ENCODE measurements around the gene TRIM44.
"Not testable (repeated sequence)": the region's sequence is repeated elsewhere in the genome, so short reads cannot be mapped to it uniquely, and the experiment has no call there.

Gene TRIM44

DNA sequence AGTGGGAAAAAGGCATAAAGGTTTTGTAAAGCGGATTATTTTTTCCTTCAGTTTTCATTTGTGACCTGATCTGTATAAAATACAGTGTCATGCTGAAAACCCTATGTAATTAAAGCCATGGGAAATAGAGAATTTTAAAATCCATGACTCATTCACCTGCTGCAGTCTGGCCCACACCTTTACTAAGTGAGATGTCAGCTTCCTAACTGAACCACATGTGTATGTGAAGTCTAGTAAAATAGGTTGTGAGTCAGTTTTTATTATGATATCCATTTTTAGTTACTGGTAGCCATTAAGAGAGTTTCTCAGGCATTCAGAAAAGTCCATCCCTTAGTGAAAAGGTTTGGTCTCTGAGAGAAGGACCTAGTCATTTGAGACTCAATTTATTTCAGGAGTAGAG lies 60.9 kb downstream of the TRIM44 start:
- no peak for DNase-seq

DNA sequence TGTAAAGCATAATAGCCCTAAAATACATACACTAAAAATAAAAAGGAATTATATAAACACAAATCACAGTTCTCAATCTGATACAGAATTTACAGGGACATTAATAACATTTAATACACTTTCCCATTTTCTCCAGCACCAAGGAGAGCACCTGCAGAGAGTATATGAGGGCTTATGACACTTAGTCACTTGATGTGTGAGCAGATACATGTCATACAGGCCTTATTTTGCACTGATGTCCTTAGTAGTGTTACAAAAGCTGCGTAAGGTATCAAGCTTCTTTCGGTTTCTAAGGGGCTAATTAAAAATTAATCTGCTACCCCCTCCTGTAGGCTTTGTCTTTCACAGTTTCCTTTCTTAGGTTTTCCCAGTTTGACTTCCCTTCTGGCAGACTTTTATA lies 61.3 kb downstream of the TRIM44 start:
- DNase-seq: no peak

DNA sequence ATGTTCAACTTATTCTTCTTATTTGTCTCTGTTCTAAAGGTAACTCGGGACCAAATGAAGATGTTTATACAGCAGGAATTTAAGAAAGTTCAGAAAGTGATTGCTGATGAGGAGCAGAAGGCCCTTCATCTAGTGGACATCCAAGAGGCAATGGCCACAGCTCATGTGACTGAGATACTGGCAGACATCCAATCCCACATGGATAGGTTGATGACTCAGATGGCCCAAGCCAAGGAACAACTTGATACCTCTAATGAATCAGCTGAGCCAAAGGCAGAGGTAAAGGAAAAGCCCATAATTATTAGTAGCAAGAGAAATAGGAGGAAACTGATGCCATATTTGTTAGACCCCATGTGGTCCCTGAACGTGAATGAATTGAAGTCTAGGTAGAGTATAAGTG lies 63.3 kb downstream of the TRIM44 start:
- DNase-seq: no peak

DNA sequence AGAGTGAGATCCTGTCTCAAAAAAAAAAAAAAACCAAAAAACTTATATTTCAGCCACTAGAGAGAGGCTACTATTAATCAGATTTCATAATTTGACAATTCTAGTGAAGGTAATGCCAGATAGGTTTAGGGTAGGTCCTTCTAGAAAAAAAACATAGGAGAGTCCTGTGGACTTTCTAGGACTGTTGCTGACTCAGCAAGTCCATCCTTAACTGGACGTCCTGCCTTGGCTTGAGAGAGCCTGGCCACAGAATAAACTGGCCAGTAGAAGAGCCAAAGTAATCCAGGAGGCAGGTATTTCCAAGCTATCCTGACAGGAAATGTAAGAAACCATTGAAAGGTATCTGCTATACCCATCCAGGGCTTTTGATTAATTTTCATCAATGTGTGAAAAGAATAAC lies 64.6 kb downstream of the TRIM44 start:
- DNase-seq: no peak

DNA sequence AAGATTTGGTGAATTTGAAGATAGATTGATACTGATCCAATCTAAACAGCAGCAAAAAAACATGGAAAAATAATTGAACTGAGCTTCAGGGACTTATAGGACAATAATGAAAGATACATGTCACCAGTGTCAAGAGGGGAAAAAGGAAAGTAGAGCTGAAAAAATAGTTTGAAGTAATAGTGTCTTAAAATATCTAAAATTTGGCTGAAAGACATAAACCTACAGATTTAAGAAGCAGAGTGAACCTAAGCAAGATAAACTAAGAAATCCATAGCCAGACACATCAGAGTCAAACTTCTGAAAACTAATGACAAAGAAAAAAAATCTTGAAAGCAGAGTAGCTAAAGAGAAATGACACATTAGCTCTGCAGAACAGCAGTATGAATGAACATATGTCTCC lies 67.7 kb downstream of the TRIM44 start:
- DNase-seq: no peak

DNA sequence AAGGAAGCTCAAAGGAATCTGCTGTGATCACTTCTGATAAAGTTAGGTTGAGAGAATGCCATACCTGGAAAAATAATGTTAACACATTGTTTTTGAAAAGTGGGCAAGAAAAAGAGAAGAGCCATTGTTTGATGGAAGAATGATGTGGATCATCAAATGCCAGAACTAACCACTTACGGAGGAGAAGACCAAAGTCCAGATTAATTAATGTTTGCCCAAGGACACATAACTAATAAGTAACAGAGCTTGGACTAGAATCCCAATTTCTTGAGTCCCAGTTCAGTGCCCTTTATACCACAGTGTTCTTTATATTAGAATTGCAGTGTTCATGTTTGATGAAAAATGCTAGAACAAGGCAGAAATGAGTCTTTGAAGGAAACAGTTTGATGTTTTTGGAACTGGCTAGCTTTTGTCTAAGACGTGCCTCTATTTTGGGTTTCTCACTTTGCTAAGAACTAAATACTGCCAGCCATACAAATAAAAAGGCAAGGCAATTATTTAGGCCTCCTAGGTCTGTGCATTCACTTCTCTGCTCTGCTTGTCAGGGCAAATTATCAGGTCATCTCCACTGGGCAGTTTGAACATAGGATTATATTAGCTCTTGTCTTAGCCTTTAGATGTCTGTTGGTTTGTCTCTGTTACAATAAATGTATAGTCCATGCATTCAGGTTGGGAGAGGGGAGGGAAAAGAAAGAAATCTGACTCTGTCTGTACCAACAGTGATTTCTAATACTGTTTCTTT lies 72.3 kb downstream of the TRIM44 start:
- DNase-seq: no peak

DNA sequence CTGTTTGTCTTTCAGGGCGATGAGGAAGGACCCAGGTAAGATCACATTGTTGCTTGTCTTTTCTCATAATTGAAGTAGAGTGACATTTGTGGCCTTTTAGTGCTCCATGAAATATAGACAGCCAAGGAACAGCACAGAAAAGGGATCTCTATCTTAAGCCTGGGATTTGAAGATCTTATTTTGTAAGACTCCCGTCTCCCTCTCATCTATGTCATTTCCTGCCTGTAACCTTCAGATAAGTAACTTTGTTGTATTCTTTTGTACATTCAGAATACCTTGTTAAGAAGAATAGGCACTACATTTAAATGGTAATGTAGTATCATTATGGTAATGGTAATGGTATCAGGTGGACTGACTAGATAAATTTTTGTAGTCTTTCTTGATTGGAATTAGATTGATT lies 72.8 kb downstream of the TRIM44 start:
- DNase-seq: no peak

DNA sequence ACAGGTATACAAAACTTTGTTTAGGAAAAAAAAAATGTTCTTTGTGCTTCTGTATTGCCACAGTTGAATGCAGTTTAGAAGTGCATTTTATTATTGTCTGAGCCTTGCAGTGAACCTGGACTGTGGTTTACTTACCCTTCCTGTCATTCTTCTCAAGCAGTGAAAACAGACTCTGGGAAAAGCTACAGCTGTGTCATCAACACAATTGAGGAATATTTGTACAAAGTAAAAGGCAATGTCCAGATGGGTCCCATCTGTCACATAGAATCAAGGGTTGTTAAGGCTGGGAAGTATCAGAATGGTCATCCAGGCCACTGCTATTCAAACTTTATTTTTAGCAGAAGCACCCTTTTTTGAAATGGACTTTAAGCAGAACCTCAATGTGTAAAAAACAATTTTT lies 73.3 kb downstream of the TRIM44 start:
- no peak for DNase-seq

DNA sequence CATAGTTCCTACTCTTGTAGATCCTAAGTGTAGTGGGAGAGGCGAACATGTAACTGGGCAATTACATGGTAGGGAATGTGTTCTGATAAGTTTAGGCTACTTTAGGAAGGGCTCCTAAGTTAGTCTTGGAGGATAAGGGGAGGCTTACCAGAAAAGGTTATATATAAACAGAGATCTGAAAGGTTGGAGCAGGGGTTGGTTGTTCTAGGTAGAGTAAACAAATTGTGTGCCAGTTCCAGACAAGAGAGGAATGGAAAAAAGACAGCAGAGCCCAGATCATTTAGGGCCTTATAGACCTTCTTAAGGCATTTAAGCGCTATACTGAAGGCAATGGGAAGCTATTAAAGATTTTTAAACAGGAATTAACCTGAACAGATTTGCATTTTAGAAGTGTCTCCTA lies 74.4 kb downstream of the TRIM44 start:
- no peak for DNase-seq

DNA sequence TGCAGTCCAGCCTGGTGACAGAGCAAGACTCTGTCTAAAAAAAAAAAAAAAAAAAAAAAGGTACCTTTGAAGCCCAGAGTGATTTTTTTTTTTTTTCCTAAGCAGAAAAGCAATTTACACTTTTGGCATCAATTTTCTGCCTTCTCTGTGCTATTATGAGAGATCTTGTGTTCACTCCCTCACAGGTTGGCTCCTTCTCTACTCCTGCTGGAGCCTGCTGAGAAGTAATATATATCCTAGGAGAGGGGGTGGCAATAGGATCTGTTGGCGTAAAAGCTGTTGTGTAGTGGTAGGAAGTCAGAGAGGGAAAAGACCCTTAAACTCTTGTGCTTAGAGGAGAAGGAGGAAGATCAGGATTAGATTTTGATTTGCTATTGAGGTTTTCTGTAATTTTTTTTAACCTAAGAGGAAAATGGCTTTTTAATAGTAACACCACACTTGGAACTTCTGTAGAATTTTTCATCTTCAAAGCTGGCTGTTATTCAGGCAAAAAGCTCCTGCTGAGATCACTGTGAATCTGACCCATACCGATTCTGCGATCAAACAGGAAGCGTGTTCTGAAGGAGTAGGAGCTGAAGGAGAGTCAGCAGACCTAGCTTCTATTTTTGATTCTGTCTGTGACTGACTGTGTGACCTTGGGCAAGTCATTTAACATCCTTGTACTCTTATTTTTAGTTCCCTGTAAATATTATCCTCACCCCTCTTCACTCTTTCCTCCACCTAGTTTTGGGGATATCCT lies 77.7 kb downstream of the TRIM44 start:
- DNase-seq: no peak

DNA sequence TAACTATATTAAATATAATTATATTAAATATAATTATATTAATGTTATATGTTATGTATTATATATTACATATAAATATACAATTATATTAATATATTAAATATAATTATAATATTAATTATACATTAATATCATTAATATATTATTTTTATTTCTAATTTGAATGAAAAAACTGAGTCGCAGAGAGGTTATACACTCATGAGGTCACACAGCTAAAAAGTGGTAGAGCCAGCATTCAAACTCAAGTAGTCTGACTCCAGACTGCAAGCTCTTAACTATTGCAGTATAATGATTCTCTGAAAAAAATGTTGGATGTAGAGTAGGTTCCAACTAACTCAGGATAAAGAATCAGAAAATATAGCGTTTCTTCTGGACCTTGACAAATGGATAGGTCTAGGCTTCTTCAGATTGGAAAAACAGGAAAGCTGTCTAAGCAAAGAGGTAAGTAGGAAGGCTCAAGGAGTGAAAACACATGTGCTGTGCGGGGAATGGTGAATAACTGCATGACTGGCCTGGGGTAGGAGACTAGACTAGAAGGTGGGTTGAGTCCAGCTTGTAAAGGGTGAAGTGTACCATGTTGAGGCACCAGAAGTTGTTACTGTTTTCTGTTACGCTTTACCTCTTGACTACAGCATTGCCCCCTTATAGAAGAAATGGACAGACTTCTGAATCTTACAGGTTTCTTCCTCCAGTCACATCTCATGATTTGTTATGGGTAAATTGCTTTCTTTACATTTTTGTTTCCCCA lies 80.3 kb downstream of the TRIM44 start:
- no peak for DNase-seq

DNA sequence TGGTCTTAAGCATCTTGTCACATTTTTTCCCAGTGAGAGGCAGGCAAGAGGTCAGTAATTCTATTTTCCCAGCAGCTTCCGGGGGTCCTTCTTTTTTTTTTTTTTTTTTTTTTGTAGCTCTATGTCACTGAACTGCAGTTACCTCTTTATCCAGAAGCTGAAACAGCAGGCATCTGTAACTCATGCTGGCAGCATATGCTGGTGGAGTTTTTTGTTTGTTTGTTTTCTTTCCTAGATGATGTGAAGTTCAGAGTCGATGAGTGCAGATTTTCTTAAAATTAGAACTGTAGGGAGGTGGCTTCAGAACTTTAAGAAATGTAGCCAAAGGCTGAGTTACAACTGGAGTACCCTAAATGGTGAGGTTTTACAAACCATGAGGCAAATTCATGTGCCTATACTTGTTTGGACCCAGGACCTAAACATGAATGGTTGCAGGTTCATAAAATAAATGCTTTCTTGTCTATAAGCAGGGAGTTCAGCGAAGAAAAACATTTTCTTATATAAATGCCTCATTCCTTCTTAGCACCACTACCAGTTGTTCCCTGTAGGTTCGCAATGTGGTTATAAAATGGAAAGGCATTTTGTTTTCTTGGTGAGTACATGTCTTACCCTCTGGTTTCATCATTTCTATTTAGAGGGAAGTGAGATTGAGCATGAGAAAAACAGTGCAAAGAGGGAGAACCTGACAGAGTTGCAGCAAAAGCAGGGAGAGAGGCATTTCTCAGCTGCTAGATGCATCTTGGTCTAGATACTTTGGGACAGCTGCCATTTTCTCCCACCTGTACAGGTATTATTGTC lies 84.0 kb downstream of the TRIM44 start:
- no peak for DNase-seq

DNA sequence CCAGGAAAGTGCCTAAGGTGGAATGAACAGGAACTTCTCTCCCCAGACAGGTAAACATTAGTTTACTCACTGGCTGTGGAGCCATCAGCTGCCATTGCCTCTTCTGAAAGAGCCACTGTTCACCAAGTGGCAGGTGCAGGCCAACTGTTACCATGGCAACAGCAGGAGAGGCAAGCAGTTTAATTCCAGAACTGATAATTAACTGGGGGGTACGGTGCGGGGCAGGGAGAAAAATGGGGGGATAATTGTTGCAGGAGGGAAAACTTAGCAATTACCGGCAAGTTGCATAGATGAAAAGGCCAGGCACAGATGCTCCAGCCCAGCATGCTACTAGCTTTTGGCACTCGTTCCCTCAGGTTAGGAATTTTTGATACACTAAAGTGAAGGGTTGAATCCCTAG lies 85.1 kb downstream of the TRIM44 start:
- DNase-seq: no peak

DNA sequence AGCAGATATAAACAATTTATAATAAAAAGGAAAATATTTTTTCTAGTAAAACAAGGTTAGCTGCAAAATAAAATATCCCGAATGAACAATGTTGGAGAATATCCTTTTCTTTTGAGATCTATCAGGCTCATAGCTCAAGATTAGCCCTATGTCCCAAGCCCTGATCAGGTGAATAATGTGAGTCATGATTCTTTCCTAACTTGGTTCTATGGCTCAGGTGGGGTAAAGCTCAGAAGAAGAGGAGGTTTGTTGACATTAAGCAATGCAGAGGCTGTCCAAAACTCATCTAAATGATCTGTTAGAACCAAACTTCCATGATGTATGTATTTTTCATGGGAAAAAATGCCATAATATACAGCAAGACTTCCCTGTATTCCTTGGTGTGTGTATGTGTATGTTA lies 86.1 kb downstream of the TRIM44 start:
- no peak for DNase-seq

DNA sequence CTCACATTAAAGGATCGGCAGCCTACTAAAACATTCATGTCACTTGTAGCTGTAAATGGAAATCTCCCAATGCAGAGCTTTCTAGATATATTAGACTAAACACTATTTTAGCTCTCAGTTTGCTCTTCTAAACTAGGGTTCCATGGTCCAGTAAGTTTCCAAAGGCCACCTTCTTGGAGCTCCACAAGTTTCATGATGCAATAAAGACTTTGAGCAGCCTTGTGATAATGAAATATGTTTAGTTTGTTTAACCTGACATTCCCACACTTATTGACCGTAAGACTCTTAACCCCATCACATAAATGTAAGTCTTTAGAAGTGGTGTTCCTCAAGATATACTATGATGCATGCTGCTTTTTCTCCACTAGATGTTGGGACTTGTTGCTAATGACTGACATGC lies 87.7 kb downstream of the TRIM44 start:
- DNase-seq: no peak

DNA sequence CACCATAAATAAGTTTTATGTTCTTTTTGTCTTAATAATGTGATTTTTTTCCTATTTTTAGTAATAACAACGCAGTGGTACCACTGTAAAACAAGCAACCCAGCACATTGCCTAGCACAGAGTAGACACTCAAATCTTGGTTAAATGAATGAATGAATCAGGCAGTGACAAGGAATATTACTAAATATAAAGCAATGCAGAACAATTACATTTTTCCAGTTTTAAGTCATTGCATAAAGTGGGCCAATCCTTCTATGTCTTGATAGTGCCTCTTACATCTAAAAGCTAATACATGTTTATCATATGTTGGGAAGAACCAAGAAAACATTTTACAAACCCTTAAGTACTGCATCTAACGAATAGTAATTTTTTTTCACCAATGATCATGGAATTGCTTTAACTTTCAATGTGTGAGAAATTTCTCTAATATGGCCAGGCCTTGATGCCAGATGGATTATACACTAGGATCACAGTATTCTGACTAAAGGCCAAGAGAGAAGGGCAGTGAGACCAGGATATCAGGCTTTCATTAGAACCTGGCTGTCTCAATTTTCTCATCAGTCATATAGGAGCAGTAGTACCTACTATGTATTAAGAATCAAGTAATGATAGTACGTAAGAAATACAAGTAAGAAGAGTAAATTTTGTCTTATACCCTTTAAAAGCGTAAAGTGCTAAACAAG lies 88.5 kb downstream of the TRIM44 start:
- DNase-seq: no peak

DNA sequence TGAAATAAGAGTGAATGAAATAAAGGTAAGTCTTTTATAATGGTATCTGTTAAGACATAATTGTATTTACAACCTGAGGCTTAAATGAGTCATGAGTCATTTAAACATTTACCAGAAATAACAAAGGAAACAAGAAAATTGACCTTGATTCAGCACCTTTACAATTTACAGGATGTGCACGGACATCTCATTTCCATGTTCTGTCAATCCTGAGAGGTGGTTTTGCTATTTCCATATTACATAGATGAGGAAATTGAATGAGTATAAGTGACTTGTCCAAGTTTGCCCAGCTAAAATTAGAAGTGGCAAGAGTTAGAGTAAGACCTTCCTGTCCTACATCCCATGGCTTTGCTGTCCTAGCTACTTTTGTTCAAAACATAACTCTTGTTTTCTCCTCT lies 89.1 kb downstream of the TRIM44 start:
- no peak for DNase-seq

DNA sequence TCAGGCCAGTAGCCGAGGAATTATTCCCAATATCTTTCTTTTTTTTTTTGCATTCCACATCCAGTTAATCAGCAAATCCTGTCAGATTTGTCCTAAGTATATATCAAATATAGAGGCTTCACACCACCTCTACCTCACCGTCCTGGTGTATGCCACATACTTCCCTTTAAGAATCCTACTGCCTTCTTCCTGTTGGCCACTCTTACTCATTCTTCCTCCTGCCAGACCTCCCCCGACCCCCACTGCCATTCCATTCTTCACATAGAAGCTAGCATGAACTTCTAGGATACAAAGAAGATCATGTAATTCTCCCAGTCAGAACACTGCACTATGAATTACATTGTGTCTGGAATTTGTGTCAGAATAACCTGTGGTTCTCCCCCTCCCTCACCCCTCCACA lies 89.5 kb downstream of the TRIM44 start:
- no peak for DNase-seq

DNA sequence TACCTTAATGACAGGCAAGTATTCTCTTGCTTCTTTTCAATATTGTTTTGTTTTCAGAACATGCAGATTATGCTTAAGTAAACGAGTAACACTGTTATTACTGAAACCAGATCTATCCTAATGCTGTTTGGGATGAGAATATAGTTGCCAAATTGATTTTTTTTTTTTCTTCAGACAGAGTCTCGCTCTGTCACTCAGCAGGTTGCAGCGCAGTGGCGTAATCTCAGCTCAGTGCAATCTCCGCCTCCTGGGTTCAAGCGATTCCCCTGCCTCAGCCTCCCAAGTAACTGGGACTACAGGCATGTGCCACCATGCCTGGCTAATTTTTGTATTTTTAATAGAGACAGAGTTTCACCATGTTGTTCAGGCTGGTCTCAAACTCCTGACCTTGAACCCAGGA lies 91.0 kb downstream of the TRIM44 start:
- not testable (repeated sequence) for DNase-seq

DNA sequence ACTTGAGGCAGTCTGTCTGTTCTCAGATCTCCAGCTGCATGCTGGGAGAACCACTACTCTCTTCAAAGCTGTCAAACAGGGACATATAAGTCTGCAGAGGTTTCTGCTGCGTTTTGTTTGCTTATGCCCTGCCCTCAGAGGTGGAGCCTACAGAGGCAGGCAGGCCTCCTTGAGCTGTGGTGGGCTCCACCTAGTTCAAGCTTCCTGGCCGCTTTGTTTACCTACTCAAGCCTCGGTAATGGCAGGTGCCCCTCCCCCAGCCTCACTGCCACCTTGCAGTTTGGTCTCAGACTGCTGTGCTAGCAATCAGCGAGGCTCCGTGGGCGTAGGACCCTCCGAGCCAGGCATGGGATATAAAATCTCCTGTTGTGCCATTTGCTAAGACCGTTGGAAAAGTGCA lies 97.4 kb downstream of the TRIM44 start:
- DNase-seq: not testable (repeated sequence)

DNA sequence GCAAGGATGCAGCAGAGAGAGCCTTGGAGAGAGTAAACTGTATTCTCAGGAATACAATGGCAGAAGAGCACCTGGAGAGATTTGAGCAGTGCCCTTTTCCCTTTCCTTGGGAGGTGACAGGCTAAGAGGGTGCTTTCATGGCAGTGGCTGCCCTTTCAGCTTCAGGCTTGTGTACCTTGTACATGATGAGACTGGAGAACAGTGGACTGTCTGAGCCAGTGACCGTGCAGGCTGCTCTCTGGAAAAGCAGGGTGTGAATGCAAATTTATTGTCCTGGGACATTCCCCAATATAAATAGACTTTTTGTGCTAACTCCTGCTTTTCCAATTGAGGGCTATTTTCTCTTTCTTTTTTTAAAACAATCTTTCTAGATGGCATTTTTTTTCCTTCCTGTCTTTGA lies 99.3 kb downstream of the TRIM44 start:
- DNase-seq: no peak

DNA sequence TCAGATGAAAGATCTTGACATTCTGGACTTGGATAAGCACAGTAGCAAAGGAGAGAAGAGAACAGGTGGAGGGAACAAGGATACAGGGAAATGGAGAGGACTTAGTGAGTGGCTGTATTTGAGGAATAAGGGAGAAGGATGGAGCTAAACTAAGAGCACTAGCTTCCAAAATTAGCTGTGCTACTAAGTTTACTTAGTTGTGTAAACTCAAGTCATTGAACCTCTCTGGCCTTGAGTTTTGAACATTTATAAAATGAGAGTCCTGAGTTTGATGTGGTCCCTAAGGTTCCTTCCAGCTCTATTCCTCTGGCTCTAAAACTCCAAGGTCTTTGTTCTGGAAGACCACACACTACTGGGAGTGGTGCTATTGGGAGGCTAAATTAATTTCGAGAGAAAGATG lies 100.7 kb downstream of the TRIM44 start:
- DNase-seq: no peak

DNA sequence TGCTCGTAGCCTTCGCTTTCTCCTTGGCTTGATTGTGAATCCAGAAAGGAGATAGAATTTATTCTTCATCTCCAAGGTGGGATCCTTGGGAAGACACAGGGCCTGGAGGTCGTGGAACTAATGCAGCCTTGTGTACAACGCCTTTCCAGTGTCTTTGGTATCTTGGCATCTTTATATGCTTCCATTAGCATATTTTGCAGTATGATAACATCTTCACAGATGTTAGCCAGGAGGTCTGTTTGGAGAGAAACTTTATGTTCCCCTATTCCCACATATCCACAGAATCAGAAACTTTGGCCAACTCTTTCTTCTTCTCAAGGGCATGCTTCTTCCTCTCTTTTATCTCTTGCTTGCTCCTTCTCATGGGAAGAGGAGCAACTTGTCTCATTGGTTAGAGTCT lies 101.2 kb downstream of the TRIM44 start:
- DNase-seq: no peak
